Activated T-cell treated with anti-CD3 and anti-CD28 coated beads, Interleukin-2, amount 50 U/mL, for 72 hours (primary cell): ENCODE results near the gene KRT35. TPM values are rescaled to one million over a fixed set of nuclear protein-coding genes. Genes with fewer than 3 reads are reported as not detected.
"Not testable (repeated sequence)": the region's sequence is repeated elsewhere in the genome, so short reads cannot be mapped to it uniquely, and the experiment has no call there.

Experiments used
- ATAC-seq, 2 donors: fragments of 150-1000 bp; cut with Tn5 transposase; replicated peaks in 1 of 2; 2 replicates each; pipeline ENCODE4 v1.10.0; 2021; ENCODE audit warnings: moderate library complexity in 2 of 2, mild to moderate bottlenecking in 1 of 2
- DNase-seq, 2 donors: peaks; one replicate each; pipeline ENCODE4 v3.0.0; 2021 to 2022; ENCODE audit warnings: mixed read lengths in 1 of 2
- H3K27ac Mint-ChIP-seq: one replicate; pipeline ENCODE4 v1.8.0; 2022; ENCODE audit warnings: mild to moderate bottlenecking, moderate library complexity, mixed read lengths
- H3K27me3 Mint-ChIP-seq: one replicate; pipeline ENCODE4 v1.8.0; 2022; ENCODE audit warnings: low read depth, mixed read lengths
- H3K36me3 Mint-ChIP-seq, 2 donors: one replicate each; pipeline ENCODE4 v1.8.0; 2022; ENCODE audit warnings: mixed read lengths in 2 of 2, mild to moderate bottlenecking in 1 of 2; ENCODE audit not compliant: insufficient read depth in 2 of 2
- H3K4me1 Mint-ChIP-seq: one replicate; pipeline ENCODE4 v1.8.0; 2022; ENCODE audit warnings: low read depth, mixed read lengths
- H3K4me3 Mint-ChIP-seq, 2 donors: one replicate each; pipeline ENCODE4 v1.8.0; 2022; ENCODE audit warnings: mild to moderate bottlenecking in 2 of 2, mixed read lengths in 2 of 2, moderate library complexity in 2 of 2
- H3K9me3 Mint-ChIP-seq, 2 donors: one replicate each; pipeline ENCODE4 v1.8.0; 2022; ENCODE audit warnings: mixed read lengths in 2 of 2
- total RNA-seq, 2 donors: library from RNA; stranded (reverse); gene quantifications; one replicate each; pipeline ENCODE4 v1.2.3, GENCODE V29; 2022

Gene KRT35
- total RNA-seq, 2 donors from 2014 or later: not detected

DNA sequence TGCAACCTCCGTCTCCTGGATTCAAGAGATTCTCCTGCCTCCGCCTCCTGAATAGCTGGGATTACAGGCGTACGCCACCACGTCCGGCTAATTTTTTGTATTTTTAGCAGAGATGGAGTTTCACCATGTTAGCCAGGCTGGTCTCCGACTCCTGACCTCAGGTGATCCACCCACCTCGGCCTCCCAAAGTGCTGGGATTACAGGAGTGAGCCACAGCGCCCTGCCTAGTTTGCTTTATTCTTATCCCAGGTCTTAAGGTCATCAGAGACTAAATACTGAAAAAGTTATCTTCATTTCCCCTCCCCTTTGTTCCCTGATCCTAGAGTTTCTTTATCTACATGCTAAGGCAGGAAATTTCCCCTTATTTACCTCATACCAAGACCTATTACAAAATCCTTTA lies 50.6 kb downstream of the KRT35 start:
- H3K9me3 Mint-ChIP-seq, DNase-seq, H3K36me3 Mint-ChIP-seq, H3K27ac Mint-ChIP-seq, H3K4me3 Mint-ChIP-seq, H3K27me3 Mint-ChIP-seq, H3K4me1 Mint-ChIP-seq, ATAC-seq: not testable (repeated sequence)

DNA sequence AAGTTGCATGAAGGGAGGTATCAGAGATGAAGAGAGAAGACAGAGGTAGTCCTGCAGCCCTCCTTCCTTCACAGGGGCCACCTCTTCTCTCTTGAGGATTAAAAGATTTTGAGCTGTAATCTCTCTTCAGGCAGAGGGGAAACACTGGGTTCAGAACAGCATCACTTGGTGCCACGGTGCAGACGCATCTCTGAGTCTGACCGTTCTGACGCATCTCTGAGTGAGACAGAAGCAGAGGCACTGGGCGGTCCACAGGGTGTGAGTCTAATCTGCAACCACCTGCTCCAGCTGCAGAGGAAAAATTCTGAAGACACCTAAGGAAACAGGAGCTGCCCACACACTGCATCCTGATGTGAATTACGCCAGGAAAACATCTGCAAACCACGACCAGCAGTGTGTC lies 51.3 kb downstream of the KRT35 start:
- Mint-ChIP-seq H3K36me3 (no peaks in the 10 kb centered on the region), H3K4me1 (no peaks in the 10 kb centered on the region), H3K27ac (no peak overlapping the region), H3K9me3 (no peaks in the 10 kb centered on the region), H3K27me3 (no peaks in the 10 kb centered on the region), H3K4me3 (no peak overlapping the region)
- no peak for DNase-seq
- no peak for ATAC-seq

DNA sequence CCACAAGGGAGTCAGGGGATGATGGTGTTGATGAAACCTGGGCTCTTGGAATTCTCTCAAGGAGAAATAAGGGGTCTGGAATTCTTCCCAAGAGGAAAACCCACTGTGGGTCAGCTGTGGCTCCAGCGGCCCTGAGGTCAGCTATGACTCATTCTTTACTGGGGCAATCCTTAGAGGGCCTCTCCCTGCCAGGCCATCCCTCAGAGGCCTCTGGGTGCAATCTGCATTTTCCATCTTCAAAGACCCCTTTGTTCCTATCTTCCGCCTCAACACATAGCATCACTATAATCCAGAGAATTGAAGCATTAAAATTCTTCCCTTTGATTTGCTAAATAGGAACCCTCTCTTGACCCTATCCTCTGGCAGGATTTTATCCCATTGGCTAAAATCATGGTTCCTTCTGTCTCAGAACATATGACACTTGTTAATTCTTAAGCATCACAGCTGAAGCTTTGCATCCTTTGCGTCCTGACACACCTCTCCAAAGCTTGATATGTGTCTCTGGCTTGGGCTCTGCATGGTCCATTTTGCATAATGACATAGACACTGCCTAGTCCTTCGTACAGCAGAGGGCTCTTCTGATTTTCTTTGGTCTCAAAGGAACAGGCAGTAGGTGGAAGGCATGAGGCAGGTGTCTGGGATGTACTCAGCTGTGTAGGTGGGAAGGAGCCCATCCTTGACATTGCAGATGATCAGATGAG lies 52.2 kb downstream of the KRT35 start:
- Mint-ChIP-seq H3K4me3 (no peak overlapping the region), H3K36me3 (no peaks in the 10 kb centered on the region), H3K27me3 (no peaks in the 10 kb centered on the region), H3K9me3 (no peaks in the 10 kb centered on the region), H3K4me1 (no peaks in the 10 kb centered on the region), H3K27ac (no peak overlapping the region)
- ATAC-seq: no peak
- DNase-seq: no peak

Other genes with a start within 250 kb of the KRT35 start
- not detected for gene KRTAP9-3, start 248.7 kb downstream of the KRT35 start, total RNA-seq
- not detected for gene KRTAP9-8, start 243.2 kb downstream of the KRT35 start, total RNA-seq
- not detected for gene KRTAP9-4, start 231.5 kb downstream of the KRT35 start, total RNA-seq
- not detected for gene KRTAP9-9, start 225.8 kb downstream of the KRT35 start, total RNA-seq
- gene KRTAP9-6, start 215.8 kb downstream of the KRT35 start, total RNA-seq: not detected
- not detected for gene KRTAP9-7, start 205.5 kb downstream of the KRT35 start, total RNA-seq
- not detected for gene KRTAP29-1, start 178.3 kb downstream of the KRT35 start, total RNA-seq
- not detected for gene KRTAP16-1, start 171.8 kb downstream of the KRT35 start, total RNA-seq
- not detected for gene KRTAP17-1, start 165.4 kb downstream of the KRT35 start, total RNA-seq
- not detected for gene KRT33A, start 130.3 kb downstream of the KRT35 start, total RNA-seq
- not detected for gene KRT33B, start 111.3 kb downstream of the KRT35 start, total RNA-seq
- gene KRT34, start 98.8 kb downstream of the KRT35 start, total RNA-seq: not detected
- not detected for gene KRT31, start 83.5 kb downstream of the KRT35 start, total RNA-seq
- gene KRT37, start 56.6 kb downstream of the KRT35 start, total RNA-seq: not detected
- not detected for gene KRT38, start 40.2 kb downstream of the KRT35 start, total RNA-seq
- gene KRT32, start 13.8 kb downstream of the KRT35 start, total RNA-seq: not detected
- not detected for gene KRT36, start 8.8 kb upstream of the KRT35 start, total RNA-seq
- gene KRT13, start 24.5 kb upstream of the KRT35 start, total RNA-seq: not detected
- gene KRT15, start 37.7 kb upstream of the KRT35 start, total RNA-seq: not detected
- not detected for gene KRT19, start 47.2 kb upstream of the KRT35 start, total RNA-seq
- gene KRT9, start 90.9 kb upstream of the KRT35 start, total RNA-seq: not detected
- gene KRT14, start 105.7 kb upstream of the KRT35 start, total RNA-seq: not detected
- gene KRT16, start 131.6 kb upstream of the KRT35 start, total RNA-seq: not detected
- under 1 TPM in 1 of 2 donors, not detected in 1; 0.63 TPM for gene KRT17, start 143.4 kb upstream of the KRT35 start, total RNA-seq
- 1,000 to 10,000 TPM; 2,404 to 2,458 TPM for gene EIF1, start 207.7 kb upstream of the KRT35 start, total RNA-seq
- not detected for gene GAST, start 231.2 kb upstream of the KRT35 start, total RNA-seq